Measurements from ENCODE around the gene CEP95. TPM values are rescaled to one million over a fixed set of nuclear protein-coding genes. Genes with fewer than 3 reads are reported as not detected.

Gene CEP95
- total RNA-seq, 1 donor from 2014 or later = 42.3 TPM

DNA sequence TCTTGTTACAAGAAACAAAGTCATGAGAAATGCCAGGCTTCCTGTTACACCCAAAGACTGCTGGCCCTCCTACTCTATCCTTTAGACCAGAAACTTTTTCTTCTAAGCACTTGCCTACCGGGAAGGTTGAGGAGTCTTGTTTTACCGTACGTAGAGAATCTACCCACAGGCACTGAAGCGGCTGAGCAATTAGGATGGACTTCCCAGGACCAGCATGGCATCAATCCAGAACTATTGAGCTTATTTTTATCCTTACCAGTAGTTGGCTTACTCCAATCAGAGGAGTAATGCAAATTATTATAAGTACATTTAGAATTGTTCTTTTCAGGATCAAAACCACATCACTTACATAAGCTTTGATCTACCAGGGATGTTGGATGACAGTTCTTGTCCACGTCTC lies 25.6 kb downstream of the CEP95 start:
- H3K4me1 ChIP-seq (ENCODE audit: control insufficient read depth in 3 of 3, insufficient read depth in 3 of 3, low read length in 3 of 3) = no peaks in the 10 kb centered on the region
- H3K9ac ChIP-seq (ENCODE audit: low read depth in 1 of 3, low read length in 3 of 3) = no peak overlapping the region
- H3K27me3 ChIP-seq (ENCODE audit: control insufficient read depth in 3 of 3, insufficient read depth in 3 of 3, low read length in 3 of 3) = no peaks in the 10 kb centered on the region
- H3K27ac ChIP-seq (ENCODE audit: low read depth, low read length) = no peak overlapping the region
- H3K4me3 ChIP-seq (ENCODE audit: low read length in 3 of 3) = no peak overlapping the region
- H3K36me3 ChIP-seq (ENCODE audit: control insufficient read depth in 3 of 3, insufficient read depth in 3 of 3, low read length in 3 of 3) = peaks cover 70 to 93% (median 84%) of the 10 kb centered on the region in 3 donors
- no peaks in the 10 kb centered on the region for H3K9me3 ChIP-seq (ENCODE audit: control insufficient read depth in 3 of 3, low read length in 3 of 3)

DNA sequence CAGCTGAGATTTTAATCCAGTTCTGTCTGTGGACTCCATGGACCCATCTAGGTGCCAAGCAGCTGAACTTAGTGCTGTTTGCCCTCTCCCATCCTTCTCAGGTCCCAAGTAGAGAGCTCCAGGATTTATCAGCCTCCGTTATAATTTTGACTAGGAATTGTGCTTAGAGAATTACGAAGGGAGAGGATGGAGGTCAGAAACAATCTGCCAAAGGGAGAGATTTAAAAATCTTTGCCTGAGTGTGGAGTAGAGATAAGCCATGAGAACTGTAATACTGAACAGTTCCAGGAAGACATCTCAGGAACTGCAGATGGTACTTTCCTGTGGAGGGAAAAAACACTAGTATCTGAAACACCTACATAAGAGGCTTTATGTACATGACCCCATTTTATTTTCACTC lies 27.0 kb downstream of the CEP95 start:
- Histone ChIP-seq H3K36me3 (ENCODE audit: control insufficient read depth in 3 of 3, insufficient read depth in 3 of 3, low read length in 3 of 3) (peaks cover 74 to 96% (median 81%) of the 10 kb centered on the region in 3 donors), H3K9me3 (ENCODE audit: control insufficient read depth in 3 of 3, low read length in 3 of 3) (no peaks in the 10 kb centered on the region), H3K27ac (ENCODE audit: low read depth, low read length) (no peak overlapping the region), H3K9ac (ENCODE audit: low read depth in 1 of 3, low read length in 3 of 3) (no peak overlapping the region), H3K4me3 (ENCODE audit: low read length in 3 of 3) (no peak overlapping the region), H3K27me3 (ENCODE audit: control insufficient read depth in 3 of 3, insufficient read depth in 3 of 3, low read length in 3 of 3) (no peaks in the 10 kb centered on the region), H3K4me1 (ENCODE audit: control insufficient read depth in 3 of 3, insufficient read depth in 3 of 3, low read length in 3 of 3) (no peaks in the 10 kb centered on the region)

DNA sequence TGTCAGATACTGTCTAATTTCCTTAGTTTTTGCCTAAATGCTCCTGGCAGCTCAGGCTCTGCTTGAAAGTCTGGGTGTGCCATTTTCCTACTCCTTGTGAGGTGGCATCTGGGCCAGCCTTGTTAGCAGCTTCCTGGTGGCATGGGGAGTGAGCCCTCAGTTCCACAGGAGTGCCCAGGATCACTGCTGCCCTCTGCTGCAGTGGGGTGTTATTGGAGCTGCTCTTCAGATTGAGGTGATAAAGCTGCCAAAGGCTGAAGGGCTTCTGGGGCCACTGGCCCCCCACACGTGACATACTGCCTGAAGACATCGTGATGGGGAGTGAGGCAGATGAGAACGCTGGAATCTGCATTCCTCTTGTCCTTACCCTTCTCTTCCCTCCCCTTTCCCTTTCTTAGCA lies 27.4 kb downstream of the CEP95 start:
- Histone ChIP-seq H3K9me3 (ENCODE audit: control insufficient read depth in 3 of 3, low read length in 3 of 3) (no peaks in the 10 kb centered on the region), H3K27ac (ENCODE audit: low read depth, low read length) (no peak overlapping the region), H3K27me3 (ENCODE audit: control insufficient read depth in 3 of 3, insufficient read depth in 3 of 3, low read length in 3 of 3) (no peaks in the 10 kb centered on the region), H3K4me3 (ENCODE audit: low read length in 3 of 3) (no peak overlapping the region), H3K4me1 (ENCODE audit: control insufficient read depth in 3 of 3, insufficient read depth in 3 of 3, low read length in 3 of 3) (no peaks in the 10 kb centered on the region), H3K36me3 (ENCODE audit: control insufficient read depth in 3 of 3, insufficient read depth in 3 of 3, low read length in 3 of 3) (peaks cover 73 to 96% (median 81%) of the 10 kb centered on the region in 3 donors), H3K9ac (ENCODE audit: low read depth in 1 of 3, low read length in 3 of 3) (no peak overlapping the region)

DNA sequence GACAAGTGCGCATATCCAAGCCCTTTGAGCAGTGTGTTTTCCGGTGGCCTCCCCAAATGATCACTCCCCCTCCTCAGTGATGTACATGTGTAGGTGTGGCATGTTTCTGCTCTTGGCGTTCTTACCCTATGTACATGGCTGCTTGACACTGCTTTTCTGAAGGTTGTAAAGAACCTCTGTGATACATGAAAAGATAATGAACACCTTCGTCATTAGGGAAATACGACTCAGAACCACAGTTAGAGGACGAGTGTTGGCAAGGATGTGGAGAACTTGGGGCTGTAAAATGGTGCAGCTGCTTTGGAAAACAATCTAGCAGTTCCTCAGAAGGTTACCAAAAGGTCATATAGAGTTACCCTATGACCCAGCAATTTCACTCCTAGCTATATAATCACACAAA lies 28.6 kb downstream of the CEP95 start:
- H3K27ac ChIP-seq (ENCODE audit: low read depth, low read length) = no peak overlapping the region
- no peak overlapping the region for H3K4me3 ChIP-seq (ENCODE audit: low read length in 3 of 3)
- H3K27me3 ChIP-seq (ENCODE audit: control insufficient read depth in 3 of 3, insufficient read depth in 3 of 3, low read length in 3 of 3) = no peaks in the 10 kb centered on the region
- no peak overlapping the region for H3K9ac ChIP-seq (ENCODE audit: low read depth in 1 of 3, low read length in 3 of 3)
- H3K9me3 ChIP-seq (ENCODE audit: control insufficient read depth in 3 of 3, low read length in 3 of 3) = no peaks in the 10 kb centered on the region
- H3K4me1 ChIP-seq (ENCODE audit: control insufficient read depth in 3 of 3, insufficient read depth in 3 of 3, low read length in 3 of 3) = no peaks in the 10 kb centered on the region
- peaks cover 66 to 91% (median 82%) of the 10 kb centered on the region in 3 donors for H3K36me3 ChIP-seq (ENCODE audit: control insufficient read depth in 3 of 3, insufficient read depth in 3 of 3, low read length in 3 of 3)

DNA sequence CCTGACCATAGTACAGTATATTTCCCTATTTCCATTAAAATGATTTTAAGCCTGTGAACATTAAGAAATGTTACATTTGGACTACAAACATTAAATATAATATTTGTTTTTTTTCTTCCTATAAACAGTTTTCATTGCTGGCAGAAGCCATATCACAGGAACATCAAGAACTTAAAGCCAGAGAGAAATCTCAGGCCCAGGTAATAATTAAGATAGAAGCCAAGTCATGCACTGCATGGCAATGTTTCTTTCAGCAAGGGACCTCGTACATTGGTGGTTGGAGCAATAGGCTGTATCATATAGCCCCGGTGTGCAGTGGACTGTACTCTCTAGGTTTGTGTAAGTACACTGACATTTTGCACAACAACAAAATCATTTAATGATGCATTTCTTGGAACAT lies 30.1 kb downstream of the CEP95 start:
- Histone ChIP-seq H3K27me3 (ENCODE audit: control insufficient read depth in 3 of 3, insufficient read depth in 3 of 3, low read length in 3 of 3) (no peaks in the 10 kb centered on the region), H3K4me3 (ENCODE audit: low read length in 3 of 3) (no peak overlapping the region), H3K9ac (ENCODE audit: low read depth in 1 of 3, low read length in 3 of 3) (no peak overlapping the region), H3K36me3 (ENCODE audit: control insufficient read depth in 3 of 3, insufficient read depth in 3 of 3, low read length in 3 of 3) (peaks cover 56 to 79% (median 76%) of the 10 kb centered on the region in 3 donors), H3K4me1 (ENCODE audit: control insufficient read depth in 3 of 3, insufficient read depth in 3 of 3, low read length in 3 of 3) (no peaks in the 10 kb centered on the region), H3K9me3 (ENCODE audit: control insufficient read depth in 3 of 3, low read length in 3 of 3) (no peaks in the 10 kb centered on the region), H3K27ac (ENCODE audit: low read depth, low read length) (no peak overlapping the region)

DNA sequence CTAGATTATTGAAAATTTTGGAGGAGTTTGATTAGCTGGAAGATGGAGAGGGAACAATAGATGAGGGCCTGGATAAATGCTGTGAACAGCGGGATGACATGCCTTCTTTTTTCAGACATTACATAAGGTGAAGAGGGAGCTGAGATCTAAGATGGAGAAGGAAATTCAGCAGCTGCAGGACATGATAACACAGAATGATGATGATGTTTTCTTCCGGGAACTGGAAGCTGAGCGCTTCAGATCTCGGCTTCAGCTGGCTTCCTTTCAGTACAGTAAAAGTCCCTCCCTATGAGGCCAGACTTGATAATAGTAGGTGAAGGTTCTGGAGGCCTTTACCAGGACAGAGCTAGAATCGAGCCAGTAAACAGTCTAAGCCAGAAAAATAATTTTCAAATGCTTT lies 30.7 kb downstream of the CEP95 start:
- Histone ChIP-seq H3K27ac (ENCODE audit: low read depth, low read length) (no peak overlapping the region), H3K27me3 (ENCODE audit: control insufficient read depth in 3 of 3, insufficient read depth in 3 of 3, low read length in 3 of 3) (no peaks in the 10 kb centered on the region), H3K9ac (ENCODE audit: low read depth in 1 of 3, low read length in 3 of 3) (no peak overlapping the region), H3K4me1 (ENCODE audit: control insufficient read depth in 3 of 3, insufficient read depth in 3 of 3, low read length in 3 of 3) (no peaks in the 10 kb centered on the region), H3K9me3 (ENCODE audit: control insufficient read depth in 3 of 3, low read length in 3 of 3) (no peaks in the 10 kb centered on the region), H3K4me3 (ENCODE audit: low read length in 3 of 3) (no peak overlapping the region), H3K36me3 (ENCODE audit: control insufficient read depth in 3 of 3, insufficient read depth in 3 of 3, low read length in 3 of 3) (peaks cover 51 to 76% (median 74%) of the 10 kb centered on the region in 3 donors)

DNA sequence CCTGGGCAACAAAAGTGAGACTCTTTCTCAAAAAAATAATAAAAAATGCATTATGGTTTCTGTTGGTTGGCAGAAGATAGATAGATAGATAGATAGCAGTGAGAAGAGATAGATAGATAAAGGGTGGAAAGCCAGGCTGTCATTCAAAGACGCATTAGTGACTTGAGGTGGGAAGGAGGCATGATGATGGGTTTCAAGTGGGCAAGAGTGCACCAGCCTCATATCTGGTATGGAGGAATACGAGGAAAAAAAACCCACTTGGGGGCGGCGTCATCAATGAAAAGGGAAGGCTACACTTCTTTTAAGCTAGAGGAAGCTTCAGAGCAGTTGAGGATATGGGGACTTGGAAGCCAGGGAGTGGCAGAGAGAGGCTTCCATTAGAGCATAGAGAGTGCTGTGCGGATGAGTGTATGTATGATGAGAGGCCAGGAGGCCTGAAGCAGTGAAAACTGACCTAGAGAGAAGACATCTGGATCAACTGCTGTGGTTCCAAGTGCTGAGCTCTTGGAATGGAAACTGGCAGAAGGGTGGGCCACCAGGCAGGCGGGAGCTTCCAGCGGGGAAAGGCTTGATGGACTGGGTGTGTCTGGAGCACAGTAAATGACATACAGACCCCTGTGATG lies 31.8 kb downstream of the CEP95 start:
- Histone ChIP-seq H3K4me3 (ENCODE audit: low read length in 3 of 3) (no peak overlapping the region), H3K36me3 (ENCODE audit: control insufficient read depth in 3 of 3, insufficient read depth in 3 of 3, low read length in 3 of 3) (peaks cover 42 to 69% (median 65%) of the 10 kb centered on the region in 3 donors), H3K4me1 (ENCODE audit: control insufficient read depth in 3 of 3, insufficient read depth in 3 of 3, low read length in 3 of 3) (no peaks in the 10 kb centered on the region), H3K27me3 (ENCODE audit: control insufficient read depth in 3 of 3, insufficient read depth in 3 of 3, low read length in 3 of 3) (no peaks in the 10 kb centered on the region), H3K9ac (ENCODE audit: low read depth in 1 of 3, low read length in 3 of 3) (no peak overlapping the region), H3K27ac (ENCODE audit: low read depth, low read length) (no peak overlapping the region), H3K9me3 (ENCODE audit: control insufficient read depth in 3 of 3, low read length in 3 of 3) (no peaks in the 10 kb centered on the region)

DNA sequence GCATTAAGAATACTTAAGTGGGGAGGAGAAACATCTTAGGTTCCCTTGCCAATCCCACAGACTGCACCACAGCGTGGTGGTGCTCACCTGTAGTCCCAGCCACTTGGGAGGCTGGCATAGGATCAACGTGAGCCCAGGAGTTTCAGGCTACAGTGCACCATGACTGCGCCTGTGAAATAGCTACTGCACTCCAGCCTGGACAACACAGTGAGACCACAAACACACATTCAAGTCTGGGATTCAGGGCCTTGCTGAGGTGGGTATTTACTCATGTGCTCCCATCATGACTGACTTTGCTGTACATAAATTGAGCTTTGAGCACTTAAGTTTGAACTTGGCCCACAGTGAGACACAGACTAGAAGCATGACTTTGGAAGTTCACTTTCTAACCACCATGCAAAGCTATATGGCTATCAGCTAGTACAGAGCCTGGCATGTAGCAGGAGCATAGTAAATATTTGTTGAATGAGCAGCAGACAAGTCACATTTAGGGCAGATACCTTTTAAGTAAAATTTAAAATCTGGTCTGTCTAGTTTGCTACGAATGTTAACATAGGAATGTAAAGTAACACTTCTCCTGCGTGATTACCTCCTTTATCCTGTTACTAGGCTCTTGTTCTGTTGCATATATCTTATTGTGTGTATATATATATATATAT lies 33.5 kb downstream of the CEP95 start:
- Histone ChIP-seq H3K27ac (ENCODE audit: low read depth, low read length) (no peak overlapping the region), H3K9ac (ENCODE audit: low read depth in 1 of 3, low read length in 3 of 3) (no peak overlapping the region), H3K4me1 (ENCODE audit: control insufficient read depth in 3 of 3, insufficient read depth in 3 of 3, low read length in 3 of 3) (no peaks in the 10 kb centered on the region), H3K36me3 (ENCODE audit: control insufficient read depth in 3 of 3, insufficient read depth in 3 of 3, low read length in 3 of 3) (peaks cover 30 to 56% (median 48%) of the 10 kb centered on the region in 3 donors), H3K9me3 (ENCODE audit: control insufficient read depth in 3 of 3, low read length in 3 of 3) (no peaks in the 10 kb centered on the region), H3K4me3 (ENCODE audit: low read length in 3 of 3) (no peak overlapping the region), H3K27me3 (ENCODE audit: control insufficient read depth in 3 of 3, insufficient read depth in 3 of 3, low read length in 3 of 3) (no peaks in the 10 kb centered on the region)

DNA sequence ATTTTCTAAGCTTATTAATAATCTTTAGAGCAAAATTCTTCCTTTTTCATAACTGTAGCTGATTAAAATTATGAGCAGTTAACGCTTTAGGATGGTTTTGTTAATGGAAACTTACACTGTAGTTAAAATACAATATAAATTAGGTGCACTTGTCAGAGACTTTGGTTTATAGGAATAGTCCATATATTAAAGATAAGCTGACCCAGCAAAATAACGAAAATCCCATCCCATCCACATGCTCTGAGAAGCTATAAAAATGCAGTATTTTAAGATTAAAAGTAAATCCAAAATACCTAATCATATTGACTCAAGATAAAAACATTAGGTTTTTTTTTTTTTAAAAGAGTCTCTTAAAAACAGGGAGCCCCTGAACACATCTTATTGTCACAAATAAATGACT lies 38.0 kb downstream of the CEP95 start:
- no peak overlapping the region for H3K27ac ChIP-seq (ENCODE audit: low read depth, low read length)

DNA sequence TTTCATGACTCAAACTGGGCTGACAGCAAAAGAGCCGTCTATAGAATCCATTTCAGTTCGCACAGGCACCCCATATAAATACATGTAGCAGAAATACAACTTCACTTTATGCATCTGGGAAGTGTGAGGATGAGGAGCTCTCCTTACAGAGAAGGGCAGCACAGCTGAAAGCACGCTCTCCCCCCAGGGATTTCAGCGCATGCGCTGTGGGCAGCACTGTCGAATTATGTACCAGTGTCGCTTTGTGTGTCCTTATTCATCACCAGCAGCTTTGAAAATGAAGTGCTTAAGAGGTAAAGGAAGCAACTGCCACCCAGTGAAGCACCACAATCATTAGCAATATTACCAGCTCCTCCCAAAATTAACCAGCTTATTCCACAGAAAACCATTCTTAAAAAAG lies 39.9 kb downstream of the CEP95 start:
- Histone ChIP-seq H3K27me3 (ENCODE audit: control insufficient read depth in 3 of 3, insufficient read depth in 3 of 3, low read length in 3 of 3) (no peaks in the 10 kb centered on the region), H3K4me3 (ENCODE audit: low read length in 3 of 3) (no peak overlapping the region), H3K36me3 (ENCODE audit: control insufficient read depth in 3 of 3, insufficient read depth in 3 of 3, low read length in 3 of 3) (peaks cover 5 to 45% (median 25%) of the 10 kb centered on the region in 3 donors), H3K27ac (ENCODE audit: low read depth, low read length) (no peak overlapping the region), H3K9ac (ENCODE audit: low read depth in 1 of 3, low read length in 3 of 3) (no peak overlapping the region), H3K9me3 (ENCODE audit: control insufficient read depth in 3 of 3, low read length in 3 of 3) (no peaks in the 10 kb centered on the region), H3K4me1 (ENCODE audit: control insufficient read depth in 3 of 3, insufficient read depth in 3 of 3, low read length in 3 of 3) (no peaks in the 10 kb centered on the region)

More for the DNA sequence above, 38.0 kb downstream of the CEP95 start:
- H3K4me3 ChIP-seq (ENCODE audit: low read length in 3 of 3) = no peak overlapping the region
- H3K27me3 ChIP-seq (ENCODE audit: control insufficient read depth in 3 of 3, insufficient read depth in 3 of 3, low read length in 3 of 3) = no peaks in the 10 kb centered on the region
- peaks cover 3 to 47% (median 28%) of the 10 kb centered on the region in 3 donors for H3K36me3 ChIP-seq (ENCODE audit: control insufficient read depth in 3 of 3, insufficient read depth in 3 of 3, low read length in 3 of 3)
- H3K9me3 ChIP-seq (ENCODE audit: control insufficient read depth in 3 of 3, low read length in 3 of 3) = no peaks in the 10 kb centered on the region
- no peak overlapping the region for H3K9ac ChIP-seq (ENCODE audit: low read depth in 1 of 3, low read length in 3 of 3)
- no peaks in the 10 kb centered on the region for H3K4me1 ChIP-seq (ENCODE audit: control insufficient read depth in 3 of 3, insufficient read depth in 3 of 3, low read length in 3 of 3)
